GM10248 (cell line): Measurements from ENCODE around the gene KRTAP10-10.

Source experiments
- CTCF ChIA-PET: fragments of 300-600 bp; sonication (Branson Sonifier 250); formaldehyde crosslinking; extraction: SDS; loops from one replicate; lab custom pipeline; 2021; ENCODE audit warnings: antibody characterized with exemption; lab: Yijun Ruan, JAX
- POLR2A ChIA-PET: fragments of 350-650 bp; sonication (Branson Sonifier 250); formaldehyde crosslinking; extraction: SDS; loops from one replicate; lab custom pipeline; 2020; ENCODE audit warnings: antibody characterized with exemption; lab: Yijun Ruan, JAX
- DNase-seq: peaks from one replicate; pipeline ENCODE4 v3.0.0; 2012; ENCODE audit errors: extremely low spot score
- TF ChIP-seq, protein P1 (sequence below): IDR thresholded peaks from 2 replicates; pipeline ENCODE4 v1.5.1; 2012; ENCODE audit warnings: mild to moderate bottlenecking, low read depth; ENCODE audit errors: extremely low read depth, missing control alignments, control extremely low read depth

KRTAP10-10 gene

DNA sequence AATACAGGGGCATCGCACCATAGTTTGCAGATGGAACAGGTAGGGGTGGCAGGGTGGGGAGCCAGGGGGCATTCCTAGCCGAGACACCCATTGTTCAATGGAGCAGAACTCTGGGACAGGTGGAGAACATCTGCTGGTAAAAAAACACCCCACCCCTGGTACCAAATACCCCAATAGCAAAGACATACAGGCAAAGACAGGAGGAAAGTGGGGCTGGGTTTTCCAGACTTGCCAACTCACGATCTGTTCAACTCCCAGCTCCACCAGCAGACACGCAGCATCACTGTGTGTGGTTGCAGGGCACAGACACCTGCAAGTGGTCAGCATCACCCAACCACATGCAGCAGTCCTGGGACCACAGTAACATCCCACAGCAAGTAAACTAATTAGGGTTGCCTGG is 25.6 kb upstream of the KRTAP10-10 start:
- TF ChIP-seq, protein P1, sequence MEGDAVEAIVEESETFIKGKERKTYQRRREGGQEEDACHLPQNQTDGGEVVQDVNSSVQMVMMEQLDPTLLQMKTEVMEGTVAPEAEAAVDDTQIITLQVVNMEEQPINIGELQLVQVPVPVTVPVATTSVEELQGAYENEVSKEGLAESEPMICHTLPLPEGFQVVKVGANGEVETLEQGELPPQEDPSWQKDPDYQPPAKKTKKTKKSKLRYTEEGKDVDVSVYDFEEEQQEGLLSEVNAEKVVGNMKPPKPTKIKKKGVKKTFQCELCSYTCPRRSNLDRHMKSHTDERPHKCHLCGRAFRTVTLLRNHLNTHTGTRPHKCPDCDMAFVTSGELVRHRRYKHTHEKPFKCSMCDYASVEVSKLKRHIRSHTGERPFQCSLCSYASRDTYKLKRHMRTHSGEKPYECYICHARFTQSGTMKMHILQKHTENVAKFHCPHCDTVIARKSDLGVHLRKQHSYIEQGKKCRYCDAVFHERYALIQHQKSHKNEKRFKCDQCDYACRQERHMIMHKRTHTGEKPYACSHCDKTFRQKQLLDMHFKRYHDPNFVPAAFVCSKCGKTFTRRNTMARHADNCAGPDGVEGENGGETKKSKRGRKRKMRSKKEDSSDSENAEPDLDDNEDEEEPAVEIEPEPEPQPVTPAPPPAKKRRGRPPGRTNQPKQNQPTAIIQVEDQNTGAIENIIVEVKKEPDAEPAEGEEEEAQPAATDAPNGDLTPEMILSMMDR: no peak
- CTCF ChIA-PET: no interaction called here
- POLR2A ChIA-PET: no interaction called here
- DNase-seq: no peak

DNA sequence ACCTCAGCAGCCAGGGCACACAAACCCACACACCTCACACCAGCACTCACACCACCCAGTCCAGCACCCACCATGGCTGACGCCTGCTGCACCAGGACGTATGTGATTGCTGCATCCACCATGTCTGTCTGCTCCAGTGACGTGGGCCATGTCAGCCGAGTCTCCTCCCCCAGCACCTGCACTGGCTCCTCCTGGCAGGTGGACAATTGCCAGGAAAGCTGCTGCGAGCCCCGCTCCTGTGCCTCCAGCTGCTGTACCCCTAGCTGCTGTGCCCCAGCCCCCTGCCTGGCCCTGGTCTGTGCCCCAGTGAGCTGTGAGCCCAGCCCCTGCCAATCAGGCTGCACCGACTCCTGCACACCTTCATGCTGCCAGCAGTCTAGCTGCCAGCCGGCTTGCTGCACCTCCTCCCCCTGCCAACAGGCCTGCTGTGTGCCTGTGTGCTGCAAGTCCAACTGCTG is 25.1 kb upstream of the KRTAP10-10 start, which contains the start of gene KRTAP10-8:
TSS of gene KRTAP10-8 (plus strand) at position 51 of the 458 bp plus-strand sequence. CDS start at position 73, 22 bp downstream.
- DNase-seq: no peak
- CTCF ChIA-PET: no interaction called here

DNA sequence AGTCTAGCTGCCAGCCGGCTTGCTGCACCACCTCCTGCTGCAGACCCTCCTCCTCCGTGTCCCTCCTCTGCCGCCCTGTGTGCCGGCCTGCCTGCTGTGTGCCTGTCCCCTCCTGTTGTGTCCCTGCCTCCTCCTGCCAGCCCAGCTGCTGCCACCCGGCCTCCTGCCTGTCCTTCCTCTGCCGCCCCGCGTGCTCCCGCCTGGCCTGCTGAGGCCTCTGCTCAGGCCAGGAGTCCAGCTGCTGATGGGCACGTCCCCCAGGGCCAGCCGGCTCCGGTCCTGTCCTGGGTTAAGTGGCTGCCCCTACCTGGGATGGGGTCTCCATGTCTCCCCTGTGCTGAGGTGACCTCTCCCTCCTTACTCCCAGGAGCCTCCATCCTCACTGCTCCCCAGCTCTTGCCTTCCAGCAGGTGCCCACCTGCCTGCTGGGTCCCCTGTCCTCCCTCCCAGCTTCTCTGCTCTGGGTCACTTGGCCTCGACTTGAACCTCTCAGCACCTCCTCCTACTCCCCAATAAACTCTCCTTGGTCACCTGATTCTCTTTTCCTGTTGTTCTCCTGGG is 24.4 kb upstream of the KRTAP10-10 start:
- DNase-seq: no peak
- TF ChIP-seq, protein P1: no peak
- POLR2A ChIA-PET: no interaction called here
- CTCF ChIA-PET: no interaction called here

More for the DNA sequence above, 25.1 kb upstream of the KRTAP10-10 start, which contains the start of gene KRTAP10-8:
- POLR2A ChIA-PET: no interaction called here
- TF ChIP-seq, protein P1: no peak

DNA sequence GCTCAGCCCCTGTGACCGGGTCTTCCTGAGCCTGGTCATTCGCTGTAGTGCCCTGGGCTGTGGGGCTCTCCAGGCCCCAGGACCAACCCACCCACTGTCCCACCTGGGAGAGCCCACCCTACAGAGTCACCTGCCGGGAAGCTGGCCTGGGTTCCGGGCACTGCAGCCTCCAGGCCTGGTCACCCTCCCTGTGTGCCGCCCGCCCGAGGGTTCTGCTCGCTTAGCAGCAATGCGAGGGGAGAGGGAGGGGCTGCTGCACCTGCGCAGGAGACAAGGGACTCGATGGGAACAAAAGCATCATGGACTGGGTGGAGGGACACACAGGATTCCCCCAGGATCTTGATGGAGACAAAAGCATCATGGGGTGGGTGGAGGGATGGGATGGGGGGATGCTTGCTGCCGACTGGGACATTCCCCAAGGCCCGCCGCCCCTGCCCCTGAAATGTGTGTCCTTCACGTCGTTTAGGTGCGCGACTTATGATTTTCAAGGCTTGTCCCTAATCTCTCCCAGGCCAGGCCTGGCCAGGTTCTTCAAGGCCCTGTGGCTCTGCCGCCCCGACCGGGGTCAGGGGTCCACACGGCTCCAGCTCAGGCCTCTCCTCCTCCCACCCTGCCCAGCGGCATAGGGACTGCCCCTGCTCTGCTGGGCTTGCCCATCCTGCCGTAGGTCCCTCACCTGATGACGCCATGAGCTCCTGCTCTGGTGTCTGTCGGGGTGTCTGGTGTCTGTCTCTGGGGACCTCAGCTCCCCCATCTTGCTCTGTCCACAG is 23.6 kb upstream of the KRTAP10-10 start:
- CTCF ChIA-PET: no interaction called here
- no peak for DNase-seq
- TF ChIP-seq, protein P1: no peak
- POLR2A ChIA-PET: no interaction called here

DNA sequence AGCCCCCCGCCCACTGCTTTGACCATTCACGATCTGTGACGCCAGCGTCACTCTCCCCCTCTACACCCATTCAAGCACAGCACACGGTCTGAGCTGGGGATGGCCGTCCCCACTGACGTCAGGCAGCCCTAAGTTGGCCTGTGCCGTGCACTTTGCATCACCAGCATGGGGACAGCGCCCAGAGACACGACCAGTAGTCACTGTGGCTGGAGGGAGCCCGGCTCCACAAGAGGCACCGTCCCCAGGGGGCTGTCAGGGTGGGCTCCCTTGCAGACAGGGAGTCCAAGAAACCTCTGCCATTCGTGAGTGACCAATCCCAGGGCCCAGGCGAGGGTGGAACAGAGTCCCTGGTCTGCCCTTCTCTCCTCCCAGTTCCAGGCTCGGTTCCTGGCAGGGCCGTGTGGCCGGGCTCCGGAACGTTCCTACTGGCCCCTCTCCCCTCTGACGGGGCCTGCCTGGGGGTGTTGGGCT is 23.0 kb upstream of the KRTAP10-10 start:
- TF ChIP-seq, protein P1: no peak
- ChIA-PET CTCF (no interaction called here), POLR2A (no interaction called here)
- DNase-seq: no peak

DNA sequence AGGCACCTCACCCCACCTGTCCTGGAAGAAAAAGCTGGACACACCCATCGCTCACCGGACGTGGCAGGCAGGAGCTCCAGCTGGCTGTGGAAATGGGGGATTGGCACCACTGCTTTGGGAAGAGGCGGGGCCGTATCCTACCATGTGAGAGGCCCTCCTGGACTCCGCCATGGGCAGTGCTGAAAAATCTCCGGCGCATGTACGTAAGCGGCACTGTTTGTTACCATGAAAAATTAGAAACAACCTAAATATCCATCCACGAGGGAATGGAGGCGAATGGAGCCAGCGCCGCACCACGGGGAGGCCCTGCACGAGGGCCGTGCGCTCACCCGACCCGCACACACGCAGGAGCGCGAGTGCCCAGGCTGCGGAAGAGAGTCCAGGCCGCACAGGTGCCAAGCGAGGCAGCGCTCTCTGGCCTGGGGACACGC is 22.2 kb upstream of the KRTAP10-10 start:
- ChIA-PET POLR2A (no interaction called here), CTCF (no interaction called here)
- DNase-seq: no peak
- TF ChIP-seq, protein P1: no peak
